Natural killer cell (primary cell): ENCODE measurements around the gene LRG1. TPM values are rescaled to one million over a fixed set of nuclear protein-coding genes. Genes with fewer than 3 reads are reported as not detected.

Experiments used
- ATAC-seq, 3 donors: fragments of 150-1000 bp in 2 of 3; fragments of 200-7000 bp in 1 of 3; cut with Tn5 transposase; 1 replicate in 1 of 3; 2 replicates in 2 of 3; pipeline ENCODE4 v1.10.0; 2021; ENCODE audit warnings: mild to moderate bottlenecking in 2 of 3, moderate library complexity in 2 of 3
- DNase-seq, 2 donors: peaks; one replicate each; pipeline versions ENCODE4 v3.0.0 to v3.0.0-alpha.2; 2013 to 2021; ENCODE audit warnings: mixed read lengths in 1 of 2
- H3K27ac ChIP-seq: one replicate; pipeline ENCODE4 v1.5.1; 2013; ENCODE audit warnings: mild to moderate bottlenecking, low read length
- H3K27me3 ChIP-seq: one replicate; pipeline ENCODE4 v1.6.1; 2013; ENCODE audit warnings: low read length; ENCODE audit not compliant: control insufficient read depth, insufficient read depth
- H3K36me3 ChIP-seq: one replicate; pipeline ENCODE4 v1.6.1; 2013; ENCODE audit warnings: low read length; ENCODE audit not compliant: control insufficient read depth, insufficient read depth
- H3K4me1 ChIP-seq: one replicate; pipeline ENCODE4 v1.6.1; 2013; ENCODE audit warnings: low read length; ENCODE audit not compliant: control insufficient read depth, insufficient read depth
- H3K4me3 ChIP-seq: one replicate; pipeline ENCODE4 v1.5.1; 2013; ENCODE audit warnings: low read length
- H3K9me3 ChIP-seq: one replicate; pipeline ENCODE4 v1.6.1; 2013; ENCODE audit warnings: low read length; ENCODE audit not compliant: control insufficient read depth, insufficient read depth
- H3K27ac Mint-ChIP-seq, 2 donors: one replicate each; pipeline ENCODE4 v1.8.0; 2022; ENCODE audit warnings: mild to moderate bottlenecking in 2 of 2, mixed read lengths in 2 of 2, moderate library complexity in 1 of 2
- H3K27me3 Mint-ChIP-seq, 2 donors: one replicate each; pipeline ENCODE4 v1.8.0; 2022; ENCODE audit warnings: low read depth in 2 of 2, mixed read lengths in 2 of 2
- H3K36me3 Mint-ChIP-seq: one replicate; pipeline ENCODE4 v1.8.0; 2022; ENCODE audit warnings: mixed read lengths
- H3K4me1 Mint-ChIP-seq, 2 donors: one replicate each; pipeline ENCODE4 v1.8.0; 2022; ENCODE audit warnings: mixed read lengths in 2 of 2
- H3K4me3 Mint-ChIP-seq: one replicate; pipeline ENCODE4 v1.8.0; 2022; ENCODE audit warnings: mild to moderate bottlenecking, moderate library complexity, mixed read lengths
- H3K9me3 Mint-ChIP-seq, 2 donors: one replicate each; pipeline ENCODE4 v1.8.0; 2022; ENCODE audit warnings: mixed read lengths in 2 of 2
- CTCF ChIP-seq: fragments of 200-600 bp; IDR thresholded peaks from one replicate; pipeline ENCODE4 v1.8.0; 2022; ENCODE audit warnings: antibody characterized with exemption
- WGBS: methylation state at CpG from one replicate; pipeline ENCODE4 v1.1.7; 2013; ENCODE audit warnings: missing lambda C conversion rate; ENCODE audit not compliant: insufficient coverage; 5-methylcytosine and 5-hydroxymethylcytosine counted together
- intact Hi-C: fragments of 100-400 bp; cut with micrococcal nuclease; formaldehyde crosslinking; loops from one replicate; pipeline ENCODE4 v1.14.2; 2022
- total RNA-seq, 4 donors: library from RNA; stranded (reverse); fragments of 120-200 nt in 1 of 4; gene quantifications; one replicate each; pipeline versions ENCODE4 v1.2.3 to v1.2.4, GENCODE V29; 2013 to 2022

LRG1 gene
- total RNA-seq, 3 donors from 2014 or later (not counting 1 experiment from before 2014, with no cell fraction given) = 1.8 TPM; not detected in 2

DNA sequence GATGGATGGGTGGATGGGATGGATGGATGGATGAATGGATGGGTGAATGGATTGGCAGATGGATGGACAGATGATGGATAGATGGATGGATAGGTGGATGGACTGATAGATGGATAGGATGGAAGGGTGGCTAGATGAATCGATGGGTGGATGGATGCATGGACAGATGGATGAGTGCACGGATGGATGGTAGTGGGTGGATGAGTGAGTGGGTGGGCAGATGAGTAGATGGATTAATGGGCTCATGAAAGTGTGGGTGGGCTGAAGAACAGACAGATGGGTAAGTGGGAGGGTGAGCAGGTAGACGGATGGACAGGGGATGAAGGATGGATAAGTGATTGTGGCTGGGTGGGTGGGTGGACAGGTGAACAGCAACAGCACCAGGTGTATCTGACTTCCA lies 13.9 kb upstream of the LRG1 start:
- H3K27me3 ChIP-seq = no peaks in the 10 kb centered on the region
- no peak for TF ChIP-seq CTCF
- 78% methylated on average over 3 of the region's 3 CpGs for WGBS
- peaks cover 3% of the 10 kb centered on the region for H3K4me1 ChIP-seq
- H3K4me3 ChIP-seq = no peak overlapping the region
- H3K27ac ChIP-seq = no peak overlapping the region
- no peak for DNase-seq
- H3K36me3 ChIP-seq = no peaks in the 10 kb centered on the region
- H3K9me3 Mint-ChIP-seq = peaks cover 4 to 6% of the 10 kb centered on the region in 2 donors
- H3K36me3 Mint-ChIP-seq = no peaks in the 10 kb centered on the region
- H3K27ac Mint-ChIP-seq = no peak overlapping the region
- intact Hi-C loops = no loop called here
- no peaks in the 10 kb centered on the region for H3K9me3 ChIP-seq
- peaks cover 0 to 7% of the 10 kb centered on the region in 2 donors for H3K4me1 Mint-ChIP-seq
- peaks cover 0 to 5% of the 10 kb centered on the region in 2 donors for H3K27me3 Mint-ChIP-seq
- no peak overlapping the region for H3K4me3 Mint-ChIP-seq
- ATAC-seq = no peak

- TF ChIP-seq CTCF = no peak
- no peak overlapping the region for H3K27ac Mint-ChIP-seq
- intact Hi-C loops = no loop called here
- DNase-seq (no peak), ATAC-seq (no peak)
- Histone ChIP-seq H3K27me3 (no peaks in the 10 kb centered on the region), H3K36me3 (no peaks in the 10 kb centered on the region), H3K4me3 (no peak overlapping the region), H3K27ac (no peak overlapping the region), H3K4me1 (peaks cover 2% of the 10 kb centered on the region), H3K9me3 (no peaks in the 10 kb centered on the region)
- no peak overlapping the region for H3K4me3 Mint-ChIP-seq
- H3K36me3 Mint-ChIP-seq = no peaks in the 10 kb centered on the region
- peaks cover 4 to 6% of the 10 kb centered on the region in 2 donors for H3K9me3 Mint-ChIP-seq
- H3K27me3 Mint-ChIP-seq = peaks cover 0 to 5% of the 10 kb centered on the region in 2 donors
- peaks cover 0 to 7% of the 10 kb centered on the region in 2 donors for H3K4me1 Mint-ChIP-seq
These were observed 13.4 kb upstream of the LRG1 start for GRCh38 chr19:4553092-4553695.

DNA sequence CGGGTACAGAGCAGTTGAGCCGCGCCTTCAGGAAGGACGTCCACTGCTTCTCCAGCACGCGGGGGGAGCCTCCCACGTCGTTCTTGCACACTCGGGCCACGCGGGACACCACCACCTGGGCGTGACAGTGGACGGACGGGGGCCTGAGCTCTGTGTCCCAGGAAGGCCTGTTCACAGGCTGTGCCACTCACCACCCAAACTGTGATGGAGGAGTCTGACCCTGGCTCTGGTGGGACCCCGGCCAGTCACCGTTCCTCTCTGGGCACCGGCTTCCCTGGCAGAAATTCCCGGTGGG lies 12.6 kb upstream of the LRG1 start:
- H3K27me3 ChIP-seq = no peaks in the 10 kb centered on the region
- no peaks in the 10 kb centered on the region for H3K9me3 ChIP-seq
- H3K9me3 Mint-ChIP-seq = peaks cover 4 to 6% of the 10 kb centered on the region in 2 donors
- H3K4me3 ChIP-seq = no peak overlapping the region
- WGBS = 95% methylated on average over 18 of the region's 18 CpGs
- H3K36me3 ChIP-seq = no peaks in the 10 kb centered on the region
- ATAC-seq (no peak), DNase-seq (no peak)
- no peak for TF ChIP-seq CTCF
- intact Hi-C loops = no loop called here
- H3K4me3 Mint-ChIP-seq = no peak overlapping the region
- H3K4me1 ChIP-seq = no peaks in the 10 kb centered on the region
- H3K27ac ChIP-seq = no peak overlapping the region
- H3K4me1 Mint-ChIP-seq = peaks cover 0 to 7% of the 10 kb centered on the region in 2 donors
- H3K27me3 Mint-ChIP-seq = peaks cover 0 to 5% of the 10 kb centered on the region in 2 donors
- H3K27ac Mint-ChIP-seq = no peak overlapping the region
- H3K36me3 Mint-ChIP-seq = no peaks in the 10 kb centered on the region

DNA sequence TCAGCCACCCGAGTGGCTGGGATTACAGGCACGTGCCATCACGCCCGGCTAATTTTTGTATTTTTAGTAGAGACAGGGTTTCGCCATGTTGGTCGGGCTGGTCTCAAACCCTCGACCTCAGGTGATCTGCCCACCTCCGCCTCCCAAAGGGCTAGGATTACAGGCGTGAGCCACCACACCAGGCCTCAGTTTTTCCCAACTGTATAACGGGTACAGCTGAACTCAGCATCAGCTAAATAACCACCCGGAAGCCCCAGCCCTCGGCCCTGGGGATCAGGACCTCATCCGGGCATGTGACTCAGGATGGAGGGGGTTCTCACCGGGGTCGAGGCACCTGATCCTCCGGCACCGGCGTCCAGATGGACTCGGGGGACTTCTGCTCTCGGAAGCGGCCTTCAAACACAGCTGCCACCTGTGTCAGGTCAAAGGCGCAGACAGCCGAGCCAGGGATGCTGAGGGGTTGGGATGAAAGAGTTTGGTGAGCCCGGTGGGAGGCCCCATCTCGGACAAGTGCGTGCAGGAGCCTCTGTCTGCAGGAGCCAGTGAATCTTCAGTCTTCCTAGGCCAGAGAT lies 10.7 kb upstream of the LRG1 start:
- Histone ChIP-seq H3K4me3 (no peak overlapping the region), H3K9me3 (no peaks in the 10 kb centered on the region), H3K4me1 (no peaks in the 10 kb centered on the region), H3K36me3 (no peaks in the 10 kb centered on the region), H3K27ac (no peak overlapping the region), H3K27me3 (no peaks in the 10 kb centered on the region)
- TF ChIP-seq CTCF = no peak
- H3K27ac Mint-ChIP-seq = no peak overlapping the region
- H3K36me3 Mint-ChIP-seq = no peaks in the 10 kb centered on the region
- H3K4me3 Mint-ChIP-seq = no peak overlapping the region
- intact Hi-C loops = no loop called here
- H3K4me1 Mint-ChIP-seq = peaks cover 0 to under 1% of the 10 kb centered on the region in 2 donors
- ATAC-seq (no peak), DNase-seq (no peak)
- peaks cover 0 to 7% of the 10 kb centered on the region in 2 donors for H3K27me3 Mint-ChIP-seq
- peaks cover 4 to 6% of the 10 kb centered on the region in 2 donors for H3K9me3 Mint-ChIP-seq
- 88% methylated on average over 26 of the region's 26 CpGs for WGBS
